ENCODE data around the gene ADARB2. TPM values are rescaled to one million over a fixed set of nuclear protein-coding genes. Genes with fewer than 3 reads are reported as not detected.

Gene ADARB2
- total and polyA plus RNA-seq, 2 experiments from 2014 or later, result 0.13 to 0.48 TPM

DNA sequence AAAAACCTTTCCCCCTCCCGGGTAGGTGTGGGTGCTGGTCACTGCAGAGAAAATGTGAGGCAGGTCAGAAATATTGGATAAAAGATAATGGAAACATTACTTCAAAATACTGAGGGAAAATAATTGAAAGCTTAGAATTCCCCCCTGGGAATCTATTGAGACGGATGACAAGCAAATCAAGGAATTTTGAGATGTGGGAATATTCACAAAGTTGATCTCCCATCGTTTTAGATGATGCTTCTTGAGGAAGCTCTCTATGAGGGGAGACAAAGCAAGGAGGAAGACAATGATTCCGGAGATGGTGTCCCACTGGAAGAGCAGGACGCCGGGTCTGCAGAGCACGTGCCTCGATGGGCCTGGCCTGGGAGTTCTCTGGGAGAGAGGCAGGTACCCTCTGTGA, 470.2 kb downstream of the ADARB2 start:
- Histone ChIP-seq H3K36me3 (replicated peaks; ENCODE audit: insufficient read depth, low read depth) (no peaks in the 10 kb centered on the region), H3K9me3 (ENCODE audit: low read depth) (no peaks in the 10 kb centered on the region), H3K9me2 (replicated peaks; ENCODE audit: insufficient read depth) (no peaks in the 10 kb centered on the region), H2AFZ (no peak overlapping the region), H4K20me1 (ENCODE audit: insufficient read depth, poor library complexity, severe bottlenecking) (no peaks in the 10 kb centered on the region), H3K27ac (no peak overlapping the region), H3K4me1 (ENCODE audit: insufficient read depth) (no peaks in the 10 kb centered on the region), H3K4me2 (no peak overlapping the region), H3K79me2 (no peaks in the 10 kb centered on the region), H3K27me3 (peaks cover 12% of the 10 kb centered on the region), H3K4me3 (no peak overlapping the region)
- DNase-seq (ENCODE audit: low spot score), result no peak
- WGBS (ENCODE audit: low lambda C conversion rate, missing lambda C conversion rate), result 91% methylated on average over 8 of the region's 8 CpGs
- TF ChIP-seq, protein P1, sequence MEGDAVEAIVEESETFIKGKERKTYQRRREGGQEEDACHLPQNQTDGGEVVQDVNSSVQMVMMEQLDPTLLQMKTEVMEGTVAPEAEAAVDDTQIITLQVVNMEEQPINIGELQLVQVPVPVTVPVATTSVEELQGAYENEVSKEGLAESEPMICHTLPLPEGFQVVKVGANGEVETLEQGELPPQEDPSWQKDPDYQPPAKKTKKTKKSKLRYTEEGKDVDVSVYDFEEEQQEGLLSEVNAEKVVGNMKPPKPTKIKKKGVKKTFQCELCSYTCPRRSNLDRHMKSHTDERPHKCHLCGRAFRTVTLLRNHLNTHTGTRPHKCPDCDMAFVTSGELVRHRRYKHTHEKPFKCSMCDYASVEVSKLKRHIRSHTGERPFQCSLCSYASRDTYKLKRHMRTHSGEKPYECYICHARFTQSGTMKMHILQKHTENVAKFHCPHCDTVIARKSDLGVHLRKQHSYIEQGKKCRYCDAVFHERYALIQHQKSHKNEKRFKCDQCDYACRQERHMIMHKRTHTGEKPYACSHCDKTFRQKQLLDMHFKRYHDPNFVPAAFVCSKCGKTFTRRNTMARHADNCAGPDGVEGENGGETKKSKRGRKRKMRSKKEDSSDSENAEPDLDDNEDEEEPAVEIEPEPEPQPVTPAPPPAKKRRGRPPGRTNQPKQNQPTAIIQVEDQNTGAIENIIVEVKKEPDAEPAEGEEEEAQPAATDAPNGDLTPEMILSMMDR (IDR thresholded peaks at IDR 0.05; ENCODE audit: poor library complexity), result no peak
- no peak for TF ChIP-seq EZH2phosphoT487 (IDR thresholded peaks at IDR 0.05; ENCODE audit: low read depth, severe bottlenecking, unreplicated experiment)

DNA sequence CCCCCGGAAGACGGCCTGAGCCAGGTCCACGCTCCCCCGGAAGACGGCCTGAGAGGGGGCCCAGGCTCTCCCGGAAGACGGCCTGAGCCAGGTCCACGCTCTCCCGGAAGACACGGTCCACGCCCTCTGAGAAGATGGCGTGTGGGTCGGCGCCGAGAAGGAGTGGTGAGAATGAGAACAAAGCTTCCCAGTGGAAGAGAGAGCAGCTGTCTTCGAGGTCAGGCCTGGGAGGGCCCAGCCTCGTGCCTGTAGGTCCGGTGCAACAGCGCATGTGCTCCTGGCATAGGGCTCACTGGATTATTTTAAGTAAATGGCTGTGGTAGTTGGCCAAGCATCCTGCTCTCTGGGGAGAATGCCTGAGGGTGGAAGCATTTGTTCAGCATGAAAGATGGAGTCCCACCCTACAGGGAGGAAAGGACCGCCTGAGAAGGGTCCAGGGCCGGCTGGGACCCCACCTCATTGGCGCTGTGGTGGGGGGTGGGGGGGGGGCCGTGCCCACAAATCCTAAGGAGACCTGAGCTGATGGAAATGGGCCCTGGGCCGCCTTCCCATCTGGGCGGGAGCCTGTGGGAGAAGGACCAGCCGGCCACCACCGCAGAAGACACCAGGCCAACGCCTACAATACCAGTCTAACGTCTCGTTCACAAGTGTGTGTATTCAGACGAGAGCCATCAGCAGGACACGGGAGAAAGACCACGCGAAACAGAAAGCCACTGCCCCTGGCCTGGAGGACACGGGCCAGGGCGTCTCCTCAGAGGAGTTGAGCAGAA, 471.1 kb downstream of the ADARB2 start:
- Histone ChIP-seq H2AFZ (no peak overlapping the region), H3K4me3 (no peak overlapping the region), H3K79me2 (no peaks in the 10 kb centered on the region), H3K27ac (no peak overlapping the region), H3K4me2 (no peak overlapping the region), H3K27me3 (peaks cover 12% of the 10 kb centered on the region), H3K36me3 (replicated peaks; ENCODE audit: insufficient read depth, low read depth) (no peaks in the 10 kb centered on the region), H3K4me1 (ENCODE audit: insufficient read depth) (no peaks in the 10 kb centered on the region), H3K9me2 (replicated peaks; ENCODE audit: insufficient read depth) (no peaks in the 10 kb centered on the region), H3K9me3 (ENCODE audit: low read depth) (no peaks in the 10 kb centered on the region), H4K20me1 (ENCODE audit: insufficient read depth, poor library complexity, severe bottlenecking) (no peaks in the 10 kb centered on the region)
- TF ChIP-seq EZH2 (IDR thresholded peaks at IDR 0.05; ENCODE audit: borderline replicate concordance) (no peak), EZH2phosphoT487 (IDR thresholded peaks at IDR 0.05; ENCODE audit: low read depth, severe bottlenecking, unreplicated experiment) (no peak)
- TF ChIP-seq, protein P1 (IDR thresholded peaks at IDR 0.05; ENCODE audit: poor library complexity), result no peak
- no peak for DNase-seq (ENCODE audit: low spot score)
- WGBS (ENCODE audit: low lambda C conversion rate, missing lambda C conversion rate), result 97% methylated on average over 32 of the region's 36 CpGs

DNA sequence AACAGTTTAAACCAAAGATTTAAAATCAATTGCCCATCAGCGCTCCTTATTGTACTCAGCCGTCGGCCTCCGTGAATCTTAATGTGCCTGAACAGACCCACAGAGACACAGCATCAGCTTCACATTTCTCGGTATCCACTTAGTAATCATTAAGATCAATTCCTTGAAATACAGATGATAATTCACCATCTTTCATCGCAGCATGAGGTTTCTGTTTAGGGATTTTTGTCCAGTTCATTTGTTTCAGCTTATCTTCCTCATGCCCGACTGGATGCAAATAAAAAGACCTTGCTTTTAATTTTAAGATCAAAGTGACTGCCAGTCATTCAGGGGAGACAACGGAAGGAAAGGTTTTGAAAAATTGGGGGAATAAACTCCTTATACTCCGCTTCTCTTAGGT, 473.3 kb downstream of the ADARB2 start:
- no peak overlapping the region for H2AFZ ChIP-seq

More for the DNA sequence above, 473.3 kb downstream of the ADARB2 start:
- H3K79me2 ChIP-seq, result no peaks in the 10 kb centered on the region
- H3K9me2 ChIP-seq (replicated peaks; ENCODE audit: insufficient read depth), result no peaks in the 10 kb centered on the region
- H3K27ac ChIP-seq, result no peak overlapping the region
- H3K36me3 ChIP-seq (replicated peaks; ENCODE audit: insufficient read depth, low read depth), result no peaks in the 10 kb centered on the region
- 75% methylated on average over 9 of the region's 9 CpGs for WGBS (ENCODE audit: low lambda C conversion rate, missing lambda C conversion rate)
- TF ChIP-seq EZH2phosphoT487 (IDR thresholded peaks at IDR 0.05; ENCODE audit: low read depth, severe bottlenecking, unreplicated experiment), result no peak
- TF ChIP-seq, protein P1 (IDR thresholded peaks at IDR 0.05; ENCODE audit: poor library complexity), result no peak
- TF ChIP-seq EZH2 (IDR thresholded peaks at IDR 0.05; ENCODE audit: borderline replicate concordance), result no peak
- H3K9me3 ChIP-seq (ENCODE audit: low read depth), result no peaks in the 10 kb centered on the region
- no peaks in the 10 kb centered on the region for H3K4me1 ChIP-seq (ENCODE audit: insufficient read depth)
- H4K20me1 ChIP-seq (ENCODE audit: insufficient read depth, poor library complexity, severe bottlenecking), result no peaks in the 10 kb centered on the region
- H3K27me3 ChIP-seq, result peaks cover 12% of the 10 kb centered on the region
- no peak for DNase-seq (ENCODE audit: low spot score)
- no peak overlapping the region for H3K4me2 ChIP-seq
- no peak overlapping the region for H3K4me3 ChIP-seq

Data from hepatocyte (in vitro differentiated cells).